HEK293 (cell line): ENCODE data around the gene RASL10B.

Source experiments
- CTCF ChIA-PET: fragments of 350-600 bp; formaldehyde crosslinking; extraction: SDS; loops from one replicate; lab custom pipeline; 2021; ENCODE audit warnings: antibody characterized with exemption; lab: Yijun Ruan, JAX
- POLR2A ChIA-PET: fragments of 300-600 bp; formaldehyde crosslinking; extraction: SDS; loops from one replicate; lab custom pipeline; 2020; ENCODE audit warnings: antibody characterized with exemption, inconsistent platforms; lab: Yijun Ruan, JAX
- H3K27ac ChIP-seq: fragments of 200-500 bp; sonication (Bioruptor generic); 2 replicates; pipeline ENCODE4 v1.5.1; 2014; ENCODE audit warnings: low read depth, low read length, control low read depth, inconsistent platforms; ENCODE audit errors: extremely low read depth
- H3K36me3 ChIP-seq, 2 experiments: fragments of 200-500 bp in 1 of 2; sonication (Bioruptor generic) in 1 of 2; 1 replicate in 1 of 2; 2 replicates in 1 of 2; pipeline ENCODE4 v1.5.1; 2014 to 2017; ENCODE audit warnings: inconsistent platforms in 2 of 2, low read length in 2 of 2; ENCODE audit not compliant: control insufficient read depth in 2 of 2, insufficient read depth in 1 of 2
- H3K4me1 ChIP-seq: fragments of 200-500 bp; sonication (Bioruptor generic); 2 replicates; pipeline ENCODE4 v1.5.1; 2014; ENCODE audit warnings: mild to moderate bottlenecking, low read length, inconsistent platforms; ENCODE audit not compliant: control insufficient read depth, insufficient read depth
- H3K4me3 ChIP-seq: 2 replicates; pipeline ENCODE4 v1.5.1; 2011; ENCODE audit warnings: low read depth, mild to moderate bottlenecking, control low read depth, low read length, moderate library complexity
- H3K9me3 ChIP-seq: fragments of 200-500 bp; sonication (Bioruptor generic); 2 replicates; pipeline ENCODE4 v1.5.1; 2014; ENCODE audit warnings: low read depth, low read length, inconsistent platforms; ENCODE audit not compliant: control insufficient read depth, insufficient read depth
- GLIS1 ChIP-seq: fragments of 450-650 bp; formaldehyde crosslinking; IDR thresholded peaks from 2 replicates; pipeline ENCODE4 v1.5.1; 2016; ENCODE audit warnings: missing biosample characterization, missing genetic modification characterization
- GLIS2 ChIP-seq: fragments of 450-650 bp; formaldehyde crosslinking; IDR thresholded peaks from 2 replicates; pipeline ENCODE4 v1.5.1; 2016; ENCODE audit warnings: missing biosample characterization, missing genetic modification characterization
- KLF17 ChIP-seq: fragments of 450-650 bp; formaldehyde crosslinking; IDR thresholded peaks from 2 replicates; pipeline ENCODE4 v1.5.1; 2016; ENCODE audit warnings: missing biosample characterization, missing genetic modification characterization
- PBX3 ChIP-seq: sonication (generic); formaldehyde crosslinking; IDR thresholded peaks from 2 replicates; pipeline ENCODE4 v1.8.1; 2022; ENCODE audit warnings: mild to moderate bottlenecking, moderate library complexity, missing genetic modification reagents
- REPIN1 ChIP-seq: fragments of 450-650 bp; formaldehyde crosslinking; IDR thresholded peaks from 2 replicates; pipeline ENCODE4 v1.5.1; 2017; ENCODE audit warnings: missing biosample characterization, missing genetic modification characterization, low read depth
- REST ChIP-seq: fragments of 450-650 bp; formaldehyde crosslinking; IDR thresholded peaks from 2 replicates; pipeline ENCODE4 v1.5.1; 2016; ENCODE audit warnings: missing biosample characterization, missing genetic modification characterization
- SCRT1 ChIP-seq: fragments of 450-650 bp; formaldehyde crosslinking; IDR thresholded peaks from 2 replicates; pipeline ENCODE4 v1.5.1; 2016; ENCODE audit warnings: missing biosample characterization, missing genetic modification characterization, borderline replicate concordance
- SCRT2 ChIP-seq: fragments of 450-650 bp; formaldehyde crosslinking; IDR thresholded peaks from 2 replicates; pipeline ENCODE4 v1.5.1; 2016; ENCODE audit warnings: missing biosample characterization, missing genetic modification characterization
- ZFHX2 ChIP-seq: fragments of 450-650 bp; formaldehyde crosslinking; conservative IDR thresholded peaks from 2 replicates; pipeline ENCODE4 v1.5.1; 2016; ENCODE audit warnings: missing biosample characterization, missing genetic modification characterization
- ZFP37 ChIP-seq: fragments of 450-650 bp; formaldehyde crosslinking; IDR thresholded peaks from 2 replicates; pipeline ENCODE4 v1.5.1; 2016; ENCODE audit warnings: missing biosample characterization, missing genetic modification characterization
- ZIC2 ChIP-seq: fragments of 450-650 bp; formaldehyde crosslinking; IDR thresholded peaks from 2 replicates; pipeline ENCODE4 v1.5.1; 2016; ENCODE audit warnings: missing biosample characterization, missing genetic modification characterization
- ZNF10 ChIP-seq: fragments of 450-650 bp; formaldehyde crosslinking; IDR thresholded peaks from 2 replicates; pipeline ENCODE4 v1.5.1; 2017; ENCODE audit warnings: missing biosample characterization, missing genetic modification characterization
- ZNF221 ChIP-seq: fragments of 450-650 bp; formaldehyde crosslinking; IDR thresholded peaks from 2 replicates; pipeline ENCODE4 v1.5.1; 2017; ENCODE audit warnings: missing biosample characterization, missing genetic modification characterization, borderline replicate concordance
- ZNF354C ChIP-seq: fragments of 450-650 bp; formaldehyde crosslinking; IDR thresholded peaks from 2 replicates; pipeline ENCODE4 v1.5.1; 2016; ENCODE audit warnings: missing biosample characterization, missing genetic modification characterization, low read depth, borderline replicate concordance
- ZNF701 ChIP-seq: fragments of 450-650 bp; formaldehyde crosslinking; IDR thresholded peaks from 2 replicates; pipeline ENCODE4 v1.5.1; 2016; ENCODE audit warnings: missing biosample characterization, missing genetic modification characterization
- ZSCAN16 ChIP-seq: fragments of 450-650 bp; formaldehyde crosslinking; IDR thresholded peaks from 2 replicates; pipeline ENCODE4 v1.5.1; 2016; ENCODE audit warnings: missing biosample characterization, missing genetic modification characterization
- TF ChIP-seq, protein P1 (sequence below): fragments of 450-650 bp; IDR thresholded peaks from 2 replicates; pipeline ENCODE4 v1.5.1; 2018; ENCODE audit warnings: missing biosample characterization, mild to moderate bottlenecking, missing genetic modification characterization

Gene RASL10B

GRCh38 chr17:35732806-35733136, 1.3 kb downstream of the RASL10B start:
- H3K27ac ChIP-seq, result no peak overlapping the region; the same call in 1 of the 2 replicates
- H3K4me1 ChIP-seq, result peaks cover 18% of the 10 kb centered on the region
- H3K36me3 ChIP-seq, result peaks cover 5 to 8% of the 10 kb centered on the region in 2 experiments; a peak in 2 of 3 replicates
- H3K4me3 ChIP-seq, result peak overlapping the region; percentile 38; the same call in 1 of the 2 replicates
- no peaks in the 10 kb centered on the region for H3K9me3 ChIP-seq
- CTCF ChIA-PET, result interaction anchor here (0.5 to 2.1 kb wide), 3 partner anchors 12 to 54 kb away, joined by 3 to 11 read pairs (median 4); no protein-coding TSS in a partner anchor
- no peak for TF ChIP-seq ZNF221
- TF ChIP-seq SCRT2 (tag by site-specific recombination), result peak; percentile 91
- TF ChIP-seq ZIC2 (tag by site-specific recombination), result 0 out of 2 replicates have a peak, but pooled peaks have one; percentile 6
- TF ChIP-seq ZNF10 (tag by site-specific recombination), result no peak
- 0 out of 2 replicates have a peak, but pooled peaks have one; percentile 59 for TF ChIP-seq SCRT1 (tag by site-specific recombination)
- TF ChIP-seq, all 188 proteins: peak for 3
- POLR2A ChIA-PET, result interaction anchor here (1.3 to 4.1 kb wide), 2 partner anchors 8 to 154 kb away, joined by 6 to 19 read pairs; partner anchors contain the start of gene PEX12

DNA sequence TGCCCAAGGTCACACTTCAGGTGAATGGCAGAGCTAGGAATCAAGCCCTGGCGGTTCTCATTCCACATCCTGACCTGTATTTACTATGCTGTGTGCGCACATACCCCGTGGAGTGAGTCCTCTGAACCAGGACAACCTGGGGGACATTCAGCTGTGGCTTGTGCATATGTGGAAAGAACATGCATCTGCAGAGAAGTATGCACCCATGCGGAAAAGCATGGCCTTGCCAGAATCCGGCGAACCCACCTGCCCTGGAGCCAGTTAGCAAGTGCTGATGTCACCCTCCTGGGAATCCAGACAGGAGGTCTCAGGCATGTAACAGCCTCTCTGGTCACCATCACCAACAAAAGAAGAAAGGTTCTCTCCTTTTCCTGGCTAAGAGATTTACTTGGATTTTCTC, 1.9 kb downstream of the RASL10B start:
- Histone ChIP-seq H3K27ac (no peak overlapping the region), H3K4me3 (no peak overlapping the region), H3K9me3 (no peaks in the 10 kb centered on the region), H3K36me3 (peaks cover 5 to 8% of the 10 kb centered on the region in 2 experiments; a peak in 2 of 3 replicates), H3K4me1 (peaks cover 18% of the 10 kb centered on the region)
- TF ChIP-seq GLIS2 (no peak), REPIN1 (tag by site-specific recombination) (no peak), ZFHX2 (tag by site-specific recombination) (no peak), ZSCAN16 (tag by site-specific recombination) (no peak), GLIS1 (tag by site-specific recombination) (peak; percentile 55), KLF17 (tag by site-specific recombination) (no peak), ZNF354C (tag by site-specific recombination) (no peak), ZFP37 (no peak), ZNF701 (tag by site-specific recombination) (no peak), REST (tag by site-specific recombination) (no peak), PBX3 (CRISPR knock-in tag) (no peak)
- TF ChIP-seq, protein P1, sequence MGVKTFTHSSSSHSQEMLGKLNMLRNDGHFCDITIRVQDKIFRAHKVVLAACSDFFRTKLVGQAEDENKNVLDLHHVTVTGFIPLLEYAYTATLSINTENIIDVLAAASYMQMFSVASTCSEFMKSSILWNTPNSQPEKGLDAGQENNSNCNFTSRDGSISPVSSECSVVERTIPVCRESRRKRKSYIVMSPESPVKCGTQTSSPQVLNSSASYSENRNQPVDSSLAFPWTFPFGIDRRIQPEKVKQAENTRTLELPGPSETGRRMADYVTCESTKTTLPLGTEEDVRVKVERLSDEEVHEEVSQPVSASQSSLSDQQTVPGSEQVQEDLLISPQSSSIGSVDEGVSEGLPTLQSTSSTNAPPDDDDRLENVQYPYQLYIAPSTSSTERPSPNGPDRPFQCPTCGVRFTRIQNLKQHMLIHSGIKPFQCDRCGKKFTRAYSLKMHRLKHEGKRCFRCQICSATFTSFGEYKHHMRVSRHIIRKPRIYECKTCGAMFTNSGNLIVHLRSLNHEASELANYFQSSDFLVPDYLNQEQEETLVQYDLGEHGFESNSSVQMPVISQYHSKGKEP (tag by site-specific recombination), result peak; percentile 89
- ChIA-PET POLR2A (interaction anchor here (1.0 to 4.1 kb wide), 3 partner anchors 7 to 155 kb away, joined by 3 to 19 read pairs (median 4); partner anchors contain the start of gene PEX12), CTCF (interaction anchor here (1.0 to 2.1 kb wide), 3 partner anchors 11 to 75 kb away, joined by 3 to 11 read pairs (median 4); no protein-coding TSS in a partner anchor)
